NCI-H748 (cell line): ENCODE measurements around the gene KCNAB1.

Experiments used
- DNase-seq: peaks from one replicate; lab custom pipeline; 2025; ENCODE audit not compliant: unreplicated experiment; lab: John Stamatoyannopoulos, UW

KCNAB1 gene

DNA sequence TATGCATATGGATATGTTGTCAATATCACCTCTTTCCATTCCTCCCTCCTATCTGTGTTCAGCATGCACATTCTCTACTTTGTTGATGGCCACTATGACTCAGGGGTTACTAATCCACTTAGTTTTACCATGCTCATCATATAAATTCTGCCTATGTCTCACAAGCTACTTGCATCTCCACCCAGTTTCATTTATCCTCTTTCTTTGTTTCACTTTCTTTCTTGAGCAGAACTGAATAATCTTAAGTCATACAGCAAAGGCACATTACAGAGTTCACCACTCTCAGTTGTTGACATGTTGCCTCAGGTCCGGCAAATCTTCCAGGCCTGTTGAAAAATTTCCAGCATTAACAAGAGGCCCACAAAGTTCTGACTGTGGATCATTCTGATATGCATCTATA is 363.0 kb downstream of the KCNAB1 start:
- no peak for DNase-seq

DNA sequence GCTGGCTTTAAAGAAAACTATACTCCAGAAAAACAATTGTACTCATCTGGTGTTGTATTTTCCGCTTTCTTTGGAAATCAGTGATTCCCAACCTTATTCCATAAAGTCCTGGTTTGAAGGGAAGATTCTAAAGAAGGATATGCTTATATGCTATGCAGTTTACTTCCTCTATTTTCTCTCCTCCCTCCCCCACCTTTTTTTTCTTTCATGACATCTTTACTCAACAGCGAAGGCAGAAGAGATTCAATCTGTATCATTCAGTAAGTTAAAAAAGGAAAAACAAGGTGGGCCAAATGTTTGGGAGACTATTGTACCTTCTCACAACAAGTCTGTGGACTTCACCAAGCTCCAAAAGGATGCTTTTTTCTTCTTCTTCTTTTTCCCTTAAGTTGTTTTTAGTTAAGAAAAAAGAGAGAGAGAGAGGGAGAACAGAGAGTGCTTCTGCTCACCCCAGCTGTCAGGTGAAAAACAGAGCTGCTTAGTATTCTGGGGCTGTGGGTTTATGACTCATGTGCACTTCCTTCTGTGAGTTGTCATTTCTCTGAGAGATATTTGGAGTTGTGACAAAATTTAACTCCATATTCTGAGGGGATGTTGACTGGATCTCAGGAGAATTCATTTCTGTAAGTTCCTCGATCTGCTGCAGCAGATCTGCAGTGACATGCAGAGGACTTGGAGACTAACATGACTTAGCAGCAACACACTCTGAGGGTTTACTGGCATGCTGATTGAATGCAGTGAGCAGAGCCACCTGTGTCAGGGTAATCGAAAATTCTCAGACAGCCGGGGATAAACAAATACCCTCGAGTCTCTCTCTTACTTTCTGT is 363.8 kb downstream of the KCNAB1 start:
- no peak for DNase-seq

- no peak for DNase-seq
Measured at GRCh38 chr3:156488767-156489166, 368.4 kb downstream of the KCNAB1 start.

DNA sequence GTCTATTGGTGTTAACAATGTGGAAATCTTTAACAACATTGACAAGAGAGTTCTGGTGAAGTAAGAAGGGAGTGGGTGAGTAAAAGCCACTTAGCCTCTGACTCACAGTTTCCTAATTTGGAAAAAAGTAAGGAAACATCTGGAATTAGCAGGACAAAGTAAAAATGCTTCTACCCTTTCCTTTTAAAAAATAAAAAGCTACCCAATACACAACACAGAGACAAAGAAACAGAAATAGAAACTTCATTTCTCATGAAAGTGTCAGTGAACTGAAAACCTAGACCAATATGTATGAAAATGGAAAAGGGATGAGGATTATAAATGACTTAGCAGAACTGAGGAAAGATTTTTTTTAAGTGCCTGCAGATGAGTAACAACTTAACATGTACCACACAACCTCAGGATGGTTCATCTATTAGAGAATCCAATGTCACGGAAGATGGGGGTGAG is 369.1 kb downstream of the KCNAB1 start:
- DNase-seq = no peak

DNA sequence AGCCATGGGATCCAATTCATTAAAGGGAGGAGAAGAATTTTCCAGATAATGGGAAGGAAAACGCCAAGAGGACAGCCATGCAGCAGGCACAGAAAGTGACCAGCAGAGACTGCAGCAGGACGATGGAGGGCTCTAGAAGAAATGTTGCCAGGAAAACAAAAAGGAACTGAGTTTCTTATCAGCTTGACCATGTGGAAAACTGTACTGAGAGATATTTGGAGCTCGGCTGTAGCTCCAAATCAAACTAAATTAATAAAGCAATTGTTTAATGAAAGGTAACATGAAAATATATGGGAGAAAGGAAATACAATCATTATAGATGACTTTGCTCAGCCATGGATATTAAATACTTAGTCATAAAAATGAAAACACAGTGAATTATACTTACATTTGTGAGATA is 370.8 kb downstream of the KCNAB1 start:
- no peak for DNase-seq

- DNase-seq = no peak
Measured at GRCh38 chr3:156492801-156493261, 372.5 kb downstream of the KCNAB1 start.

- DNase-seq = no peak
Measured at GRCh38 chr3:156493887-156494286, 373.5 kb downstream of the KCNAB1 start.

GRCh38 chr3:156495816-156496215 is 375.4 kb downstream of the KCNAB1 start:
- no peak for DNase-seq

DNA sequence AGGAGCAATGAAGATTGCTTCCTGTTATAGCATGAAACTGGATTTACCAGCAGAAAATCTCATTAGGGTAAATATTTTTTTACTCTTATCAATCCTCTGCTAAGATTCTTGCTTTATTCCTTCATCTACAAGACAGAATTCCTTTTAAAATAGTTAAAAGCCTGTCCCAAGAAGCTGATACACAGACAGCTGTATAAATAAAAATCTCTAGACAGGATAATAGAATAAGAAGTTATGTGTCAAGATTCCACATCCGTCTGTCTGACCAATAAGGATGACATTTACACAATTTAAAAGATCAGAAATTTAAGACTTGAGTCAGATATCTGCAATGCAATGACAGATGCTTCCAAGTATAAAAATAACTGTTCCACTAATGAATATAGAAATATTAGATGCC is 376.9 kb downstream of the KCNAB1 start:
- no peak for DNase-seq

DNA sequence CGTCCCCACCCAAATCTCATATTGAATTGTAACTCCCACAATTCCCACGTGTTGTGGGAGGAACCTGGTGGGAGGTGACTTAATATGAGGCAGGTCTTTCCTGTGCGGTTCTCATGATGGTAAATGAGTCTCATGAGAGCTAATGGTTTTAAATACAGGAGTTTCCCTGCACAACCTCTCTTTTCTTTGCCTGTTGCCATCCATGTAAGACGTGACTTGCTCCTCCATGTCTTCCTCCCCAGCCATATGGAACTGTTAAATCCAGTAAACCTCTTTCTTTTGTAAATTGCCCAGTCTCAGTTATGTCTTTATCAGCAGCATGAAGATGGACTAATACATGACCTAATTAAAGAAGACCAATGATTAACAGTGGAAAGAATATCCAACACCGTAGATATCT is 377.9 kb downstream of the KCNAB1 start:
- no peak for DNase-seq

DNA sequence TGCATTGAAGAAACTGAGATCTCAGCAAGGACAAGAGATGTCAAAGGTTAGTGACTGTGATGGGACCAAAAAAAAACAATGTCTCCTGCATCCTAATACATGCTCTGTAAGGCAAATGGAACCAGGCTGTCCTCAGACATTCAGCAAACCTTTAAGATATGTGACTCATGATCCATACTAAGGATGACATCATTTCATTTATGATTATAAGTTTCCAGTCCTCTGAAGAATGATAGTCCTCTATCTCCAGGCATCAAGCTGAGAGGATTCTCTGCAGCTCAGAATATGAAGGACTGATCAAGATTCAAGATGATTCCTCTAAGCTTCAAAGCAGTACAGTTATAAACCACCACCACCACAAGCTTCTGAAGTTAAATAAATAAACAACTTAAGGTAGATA is 386.9 kb downstream of the KCNAB1 start:
- no peak for DNase-seq

GRCh38 chr3:156509189-156510174 is 389.1 kb downstream of the KCNAB1 start:
- peak; percentile 39 for DNase-seq

DNA sequence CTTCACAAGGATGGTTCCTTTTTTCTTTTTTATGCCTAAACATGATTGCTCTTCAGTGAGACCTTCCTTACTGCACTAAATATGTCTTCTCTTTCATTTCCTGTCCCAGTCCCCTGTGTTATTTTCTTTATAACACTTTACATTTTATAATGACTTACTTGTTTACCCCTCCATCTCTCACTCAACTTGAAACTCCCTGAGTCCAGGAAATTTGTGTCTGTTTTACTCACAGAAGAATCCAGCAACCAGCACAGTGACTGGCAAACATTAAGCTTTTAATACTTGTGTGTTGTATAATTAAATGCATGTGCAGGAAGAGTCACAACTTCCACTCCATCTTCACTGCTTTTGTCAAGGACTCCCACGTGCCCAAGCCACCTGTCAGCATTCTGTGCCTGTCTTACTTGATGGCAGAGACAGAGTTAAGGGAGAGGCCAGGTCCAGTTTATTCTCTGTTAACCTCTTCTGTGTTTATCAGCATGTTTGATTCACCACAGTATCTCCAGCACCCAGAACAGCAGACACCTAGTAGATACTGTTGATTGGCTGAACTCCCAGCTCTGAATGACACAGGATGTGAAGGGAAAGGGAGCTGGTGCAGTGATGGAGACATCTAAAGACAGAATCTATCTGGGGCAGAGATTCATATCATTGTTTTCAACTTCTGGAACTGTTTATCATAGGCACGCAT is 391.8 kb downstream of the KCNAB1 start:
- no peak for DNase-seq

- DNase-seq = peak; percentile 83
Measured at GRCh38 chr3:156513619-156514018, 393.2 kb downstream of the KCNAB1 start.

- DNase-seq = peak; percentile 13
Measured at GRCh38 chr3:156516284-156516683, 395.9 kb downstream of the KCNAB1 start.

DNA sequence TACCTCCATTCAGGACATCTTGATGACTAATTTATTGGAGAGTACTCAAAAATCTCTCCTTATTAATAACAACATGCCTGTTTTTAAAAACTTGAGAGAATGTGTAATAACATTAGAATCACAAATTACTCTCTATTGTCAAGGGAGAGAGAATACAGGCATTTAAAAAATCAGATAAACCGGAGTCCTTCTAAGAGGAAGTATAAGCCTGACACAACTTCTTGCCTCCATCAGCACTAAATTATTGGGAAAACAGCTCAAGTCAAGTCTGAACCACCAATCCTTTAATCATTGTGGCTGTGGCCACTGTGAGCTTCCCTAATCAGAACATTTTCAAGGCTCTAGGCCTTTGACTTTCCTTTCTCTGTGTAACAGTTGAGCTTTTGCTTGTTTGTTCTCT is 396.6 kb downstream of the KCNAB1 start:
- no peak for DNase-seq

- DNase-seq = no peak
Measured at GRCh38 chr3:156518726-156519125, 398.3 kb downstream of the KCNAB1 start.

GRCh38 chr3:156519758-156520162 is 399.4 kb downstream of the KCNAB1 start:
- DNase-seq = no peak

DNA sequence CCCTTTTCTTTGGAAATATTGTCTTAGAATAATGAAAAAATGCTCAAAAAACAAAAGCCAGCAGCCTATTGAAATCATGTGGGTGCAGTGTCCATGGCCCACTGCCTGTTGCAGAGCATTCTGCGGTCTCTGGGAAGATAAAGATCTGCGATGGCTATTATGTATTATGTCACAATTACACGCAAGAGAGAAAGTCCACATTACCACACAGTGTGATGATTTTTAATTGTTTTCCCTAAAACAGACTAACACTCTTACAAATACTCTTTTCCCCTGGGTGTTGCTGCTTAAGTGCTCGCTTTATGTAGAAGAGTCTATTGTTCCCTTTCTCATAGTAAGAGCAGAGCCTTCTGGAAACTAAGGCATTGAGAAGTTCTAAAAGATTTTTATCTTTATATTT is 402.3 kb downstream of the KCNAB1 start:
- DNase-seq = no peak

DNA sequence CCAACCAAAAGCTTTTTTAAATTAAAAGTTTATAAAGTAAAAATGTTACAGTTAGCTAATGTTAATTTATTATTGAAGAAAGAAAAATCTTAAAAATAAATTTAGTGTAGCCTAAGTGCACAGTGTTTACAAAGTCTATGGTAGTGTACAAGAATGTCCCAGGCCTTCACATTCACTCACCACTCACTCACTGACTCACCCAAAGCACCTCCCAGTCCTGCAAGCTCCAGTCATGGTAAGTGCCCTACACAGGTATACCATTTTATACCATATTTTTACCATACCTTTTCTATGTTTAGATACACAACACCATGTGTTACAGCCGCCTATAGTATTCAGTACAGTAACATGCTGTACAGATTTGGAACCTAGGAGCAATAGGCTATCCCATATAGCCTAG is 405.4 kb downstream of the KCNAB1 start:
- DNase-seq = no peak

DNA sequence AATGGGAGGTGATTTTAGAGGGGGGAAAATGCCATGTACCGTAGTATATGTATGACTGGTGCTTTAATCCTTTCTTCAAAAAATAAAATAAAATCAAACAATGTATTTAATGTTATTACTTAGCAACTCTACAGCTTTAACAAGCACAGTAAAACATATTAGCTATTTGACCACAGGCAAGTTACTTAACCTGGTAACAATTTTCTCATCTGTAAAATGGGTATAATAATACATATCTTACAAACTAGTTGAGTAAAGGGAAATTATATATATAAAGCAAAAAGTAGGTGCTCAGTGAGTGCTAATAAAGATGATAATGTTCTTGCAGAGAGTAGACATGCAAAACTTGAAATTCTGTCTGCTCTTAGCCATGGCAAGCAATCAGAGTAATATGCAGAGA is 406.7 kb downstream of the KCNAB1 start:
- no peak for DNase-seq
